Hepatocyte (in vitro differentiated cells): ENCODE data around the gene PTPRT.

Experiments
- CTCF ChIP-seq: fragments of 200-600 bp; sonication (generic); IDR thresholded peaks from 2 replicates; pipeline ENCODE4 v1.5.1; 2016; ENCODE audit warnings: antibody characterized with exemption, mild to moderate bottlenecking; ENCODE audit not compliant: poor library complexity
- EZH2 ChIP-seq: fragments of 200-600 bp; sonication (generic); IDR thresholded peaks from 2 replicates; pipeline ENCODE4 v1.6.1; 2016; ENCODE audit warnings: antibody characterized with exemption, mild to moderate bottlenecking, borderline replicate concordance
- EZH2phosphoT487 ChIP-seq: fragments of 200-600 bp; sonication (generic); IDR thresholded peaks from one replicate; pipeline ENCODE4 v1.6.1; 2018; ENCODE audit warnings: antibody characterized with exemption, mild to moderate bottlenecking, low read depth, moderate library complexity; ENCODE audit not compliant: unreplicated experiment, severe bottlenecking

DNA sequence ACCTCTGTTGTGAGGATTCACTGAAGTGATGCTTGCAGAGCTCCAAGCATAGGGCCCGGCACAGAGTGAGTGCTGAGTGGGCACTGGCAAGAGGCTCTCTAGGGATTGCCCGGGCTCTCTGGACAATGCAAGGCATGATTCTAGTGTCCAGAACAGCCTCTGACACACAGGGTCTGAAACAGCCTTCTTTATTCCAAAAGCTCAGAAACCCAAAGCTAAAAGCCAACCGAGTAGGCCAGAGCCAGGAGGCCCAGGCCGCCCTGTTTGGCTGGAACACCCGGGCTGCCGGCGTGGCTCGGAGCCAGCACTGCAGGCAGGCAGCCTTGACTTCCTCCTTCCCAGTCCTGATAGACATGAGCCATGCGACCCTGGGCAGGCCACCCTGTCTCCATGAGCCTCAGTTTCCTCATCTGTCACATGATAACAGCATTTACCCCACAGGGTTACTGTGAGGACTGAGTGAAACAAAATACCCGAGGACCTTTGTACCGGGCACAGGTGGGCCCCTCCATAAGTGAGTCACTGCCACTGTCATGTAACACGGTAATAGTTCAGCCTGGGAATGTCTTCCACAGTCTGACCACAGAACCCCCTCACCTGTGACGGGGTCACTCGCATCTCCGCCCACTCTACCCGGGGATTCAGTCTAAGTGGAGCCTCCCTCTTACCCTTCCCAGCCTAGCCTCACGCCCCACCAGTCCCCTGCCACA lies 51.5 kb downstream of the PTPRT start:
- no peak for TF ChIP-seq CTCF
- TF ChIP-seq EZH2: no peak
- no peak for TF ChIP-seq EZH2phosphoT487
